WTC11 (cell line): Measurements from ENCODE around the gene GTF2A1L.

Experiments
- SOX15 ChIP-seq: fragments of 250-450 bp; sonication (Bioruptor Pico); IDR thresholded peaks from 2 replicates; pipeline ENCODE4 v1.9.0; 2021; ENCODE audit warnings: mild to moderate bottlenecking
- TF ChIP-seq, protein P1 (sequence below): fragments of 200-600 bp; IDR thresholded peaks from 2 replicates; pipeline ENCODE4 v1.8.0; 2022; ENCODE audit warnings: antibody characterized with exemption

DNA sequence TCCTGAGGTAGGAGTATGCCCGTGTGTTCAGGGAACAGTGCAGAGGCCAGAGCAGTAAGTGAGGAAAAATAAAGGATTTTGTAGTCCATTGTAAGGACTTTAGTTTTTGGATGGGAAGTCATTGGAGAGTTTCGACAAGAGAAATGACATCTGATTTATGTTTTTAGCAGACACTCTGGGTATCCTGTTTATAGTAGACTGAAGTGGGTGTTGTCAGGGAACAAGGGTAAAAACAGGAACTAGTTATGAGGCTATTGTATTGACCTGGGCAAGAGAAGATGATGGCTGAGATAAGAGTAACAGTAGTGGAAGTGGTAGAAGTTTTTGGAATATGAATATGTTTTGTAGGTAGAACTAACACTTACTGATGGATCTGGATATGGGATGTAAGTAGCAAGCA, 59.8 kb downstream of the GTF2A1L start:
- TF ChIP-seq SOX15 (CRISPR knock-in tag) = no peak
- TF ChIP-seq, protein P1, sequence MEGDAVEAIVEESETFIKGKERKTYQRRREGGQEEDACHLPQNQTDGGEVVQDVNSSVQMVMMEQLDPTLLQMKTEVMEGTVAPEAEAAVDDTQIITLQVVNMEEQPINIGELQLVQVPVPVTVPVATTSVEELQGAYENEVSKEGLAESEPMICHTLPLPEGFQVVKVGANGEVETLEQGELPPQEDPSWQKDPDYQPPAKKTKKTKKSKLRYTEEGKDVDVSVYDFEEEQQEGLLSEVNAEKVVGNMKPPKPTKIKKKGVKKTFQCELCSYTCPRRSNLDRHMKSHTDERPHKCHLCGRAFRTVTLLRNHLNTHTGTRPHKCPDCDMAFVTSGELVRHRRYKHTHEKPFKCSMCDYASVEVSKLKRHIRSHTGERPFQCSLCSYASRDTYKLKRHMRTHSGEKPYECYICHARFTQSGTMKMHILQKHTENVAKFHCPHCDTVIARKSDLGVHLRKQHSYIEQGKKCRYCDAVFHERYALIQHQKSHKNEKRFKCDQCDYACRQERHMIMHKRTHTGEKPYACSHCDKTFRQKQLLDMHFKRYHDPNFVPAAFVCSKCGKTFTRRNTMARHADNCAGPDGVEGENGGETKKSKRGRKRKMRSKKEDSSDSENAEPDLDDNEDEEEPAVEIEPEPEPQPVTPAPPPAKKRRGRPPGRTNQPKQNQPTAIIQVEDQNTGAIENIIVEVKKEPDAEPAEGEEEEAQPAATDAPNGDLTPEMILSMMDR = no peak
